Measurements from ENCODE around the gene PDE10A. TPM values are rescaled to one million over a fixed set of nuclear protein-coding genes. Genes with fewer than 3 reads are reported as not detected.

PDE10A gene
- total and polyA plus RNA-seq, 2 experiments from 2014 or later: 2.0 to 7.2 TPM

- peak; percentile 23 for DNase-seq (ENCODE audit: low spot score)
- Histone ChIP-seq H3K4me2 (peak overlapping the region; percentile 99), H3K9me3 (ENCODE audit: low read depth) (no peaks in the 10 kb centered on the region), H4K20me1 (ENCODE audit: insufficient read depth, poor library complexity, severe bottlenecking) (no peaks in the 10 kb centered on the region), H3K36me3 (replicated peaks; ENCODE audit: insufficient read depth, low read depth) (no peaks in the 10 kb centered on the region), H3K4me1 (ENCODE audit: insufficient read depth) (peaks cover 22% of the 10 kb centered on the region), H3K27me3 (peaks cover 86% of the 10 kb centered on the region), H3K9me2 (replicated peaks; ENCODE audit: insufficient read depth) (no peaks in the 10 kb centered on the region), H3K4me3 (peak overlapping the region; percentile 87), H3K79me2 (no peaks in the 10 kb centered on the region), H2AFZ (peak overlapping the region; percentile 60), H3K27ac (no peak overlapping the region)
- no peak for TF ChIP-seq EZH2phosphoT487 (IDR thresholded peaks at IDR 0.05; ENCODE audit: low read depth, severe bottlenecking, unreplicated experiment)
- TF ChIP-seq CTCF (IDR thresholded peaks at IDR 0.05; ENCODE audit: poor library complexity): no peak
- TF ChIP-seq EZH2 (IDR thresholded peaks at IDR 0.05; ENCODE audit: borderline replicate concordance): peak; percentile 68
- 0% methylated on average over 1 of the region's 36 CpGs for WGBS (ENCODE audit: low lambda C conversion rate, missing lambda C conversion rate)
Measured at GRCh38 chr6:165661664-165662025, 1.4 kb downstream of the PDE10A start.

GRCh38 chr6:165660857-165661663 lies 2.0 kb downstream of the PDE10A start:
- H3K4me2 ChIP-seq: peak overlapping the region; percentile 99
- H3K27me3 ChIP-seq: peaks cover 84% of the 10 kb centered on the region
- H3K27ac ChIP-seq: no peak overlapping the region
- no peaks in the 10 kb centered on the region for H3K9me2 ChIP-seq (replicated peaks; ENCODE audit: insufficient read depth)
- H4K20me1 ChIP-seq (ENCODE audit: insufficient read depth, poor library complexity, severe bottlenecking): no peaks in the 10 kb centered on the region
- peak; percentile 85 for TF ChIP-seq EZH2 (IDR thresholded peaks at IDR 0.05; ENCODE audit: borderline replicate concordance)
- no peak for TF ChIP-seq EZH2phosphoT487 (IDR thresholded peaks at IDR 0.05; ENCODE audit: low read depth, severe bottlenecking, unreplicated experiment)
- DNase-seq (ENCODE audit: low spot score): peak; percentile 19
- no peaks in the 10 kb centered on the region for H3K36me3 ChIP-seq (replicated peaks; ENCODE audit: insufficient read depth, low read depth)
- peak overlapping the region; percentile 87 for H3K4me3 ChIP-seq
- H3K79me2 ChIP-seq: no peaks in the 10 kb centered on the region
- WGBS (ENCODE audit: low lambda C conversion rate, missing lambda C conversion rate): under 1% methylated on average over 40 of the region's 69 CpGs
- H3K9me3 ChIP-seq (ENCODE audit: low read depth): no peaks in the 10 kb centered on the region
- H3K4me1 ChIP-seq (ENCODE audit: insufficient read depth): peaks cover 22% of the 10 kb centered on the region
- H2AFZ ChIP-seq: peak overlapping the region; percentile 66

GRCh38 chr6:165659945-165660856 lies 2.8 kb downstream of the PDE10A start:
- no peaks in the 10 kb centered on the region for H3K9me2 ChIP-seq (replicated peaks; ENCODE audit: insufficient read depth)
- H3K9me3 ChIP-seq (ENCODE audit: low read depth): no peaks in the 10 kb centered on the region
- DNase-seq (ENCODE audit: low spot score): peak; percentile 36
- no peaks in the 10 kb centered on the region for H3K79me2 ChIP-seq
- TF ChIP-seq EZH2phosphoT487 (IDR thresholded peaks at IDR 0.05; ENCODE audit: low read depth, severe bottlenecking, unreplicated experiment): peak; percentile 33
- no peak for TF ChIP-seq EZH2 (IDR thresholded peaks at IDR 0.05; ENCODE audit: borderline replicate concordance)
- H3K27ac ChIP-seq: no peak overlapping the region
- no peaks in the 10 kb centered on the region for H4K20me1 ChIP-seq (ENCODE audit: insufficient read depth, poor library complexity, severe bottlenecking)
- H3K36me3 ChIP-seq (replicated peaks; ENCODE audit: insufficient read depth, low read depth): no peaks in the 10 kb centered on the region
- peak overlapping the region; percentile 99 for H3K4me2 ChIP-seq
- 11% methylated on average over 56 of the region's 67 CpGs for WGBS (ENCODE audit: low lambda C conversion rate, missing lambda C conversion rate)
- H3K4me1 ChIP-seq (ENCODE audit: insufficient read depth): peaks cover 22% of the 10 kb centered on the region
- H3K27me3 ChIP-seq: peaks cover 75% of the 10 kb centered on the region
- H2AFZ ChIP-seq: peak overlapping the region; percentile 66
- H3K4me3 ChIP-seq: peak overlapping the region; percentile 87

GRCh38 chr6:165658395-165659058 lies 4.5 kb downstream of the PDE10A start:
- no peak overlapping the region for H3K4me2 ChIP-seq
- H3K36me3 ChIP-seq (replicated peaks; ENCODE audit: insufficient read depth, low read depth): no peaks in the 10 kb centered on the region
- no peaks in the 10 kb centered on the region for H3K9me2 ChIP-seq (replicated peaks; ENCODE audit: insufficient read depth)
- H3K79me2 ChIP-seq: no peaks in the 10 kb centered on the region
- no peak overlapping the region for H3K4me3 ChIP-seq
- peaks cover 65% of the 10 kb centered on the region for H3K27me3 ChIP-seq
- H4K20me1 ChIP-seq (ENCODE audit: insufficient read depth, poor library complexity, severe bottlenecking): no peaks in the 10 kb centered on the region
- no peaks in the 10 kb centered on the region for H3K9me3 ChIP-seq (ENCODE audit: low read depth)
- no peak for TF ChIP-seq EZH2 (IDR thresholded peaks at IDR 0.05; ENCODE audit: borderline replicate concordance)
- TF ChIP-seq EZH2phosphoT487 (IDR thresholded peaks at IDR 0.05; ENCODE audit: low read depth, severe bottlenecking, unreplicated experiment): no peak
- no peak for TF ChIP-seq CTCF (IDR thresholded peaks at IDR 0.05; ENCODE audit: poor library complexity)
- WGBS (ENCODE audit: low lambda C conversion rate, missing lambda C conversion rate): 62% methylated on average over 13 of the region's 13 CpGs
- H3K4me1 ChIP-seq (ENCODE audit: insufficient read depth): peaks cover 11% of the 10 kb centered on the region
- DNase-seq (ENCODE audit: low spot score): peak; percentile 58
- no peak overlapping the region for H3K27ac ChIP-seq
- no peak overlapping the region for H2AFZ ChIP-seq
